Dedifferentiated amniotic fluid mesenchymal stem cell (primary cell): ENCODE results near the gene RUNX1.
A peak's percentile ranks its signal among the peaks of the same experiment; 100 is the strongest.

Source experiments
- DNase-seq: peaks from one replicate; pipeline ENCODE4 v3.0.0-alpha.2; 2016; ENCODE audit errors: extremely low spot score

Gene RUNX1

DNA sequence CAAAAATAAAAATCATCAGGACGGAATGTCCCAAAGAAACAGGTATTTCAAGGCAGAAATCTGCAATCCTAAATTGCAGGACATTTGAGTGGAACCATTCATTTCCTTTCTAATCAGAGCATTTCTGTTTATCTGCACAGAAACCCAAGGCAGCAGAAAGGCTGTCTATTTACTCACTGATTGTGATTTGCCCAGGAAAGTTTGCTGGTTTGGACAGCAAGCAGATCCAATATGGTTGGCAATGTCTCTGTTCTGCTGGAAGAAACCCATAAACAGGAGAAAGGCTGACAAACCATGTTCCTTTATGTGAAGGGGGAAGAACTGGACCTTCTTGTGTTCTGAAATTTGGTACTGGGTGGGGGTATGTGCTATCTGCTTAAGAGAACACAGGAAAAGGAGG is 260.2 kb downstream of the RUNX1 start:
- DNase-seq: no peak

DNA sequence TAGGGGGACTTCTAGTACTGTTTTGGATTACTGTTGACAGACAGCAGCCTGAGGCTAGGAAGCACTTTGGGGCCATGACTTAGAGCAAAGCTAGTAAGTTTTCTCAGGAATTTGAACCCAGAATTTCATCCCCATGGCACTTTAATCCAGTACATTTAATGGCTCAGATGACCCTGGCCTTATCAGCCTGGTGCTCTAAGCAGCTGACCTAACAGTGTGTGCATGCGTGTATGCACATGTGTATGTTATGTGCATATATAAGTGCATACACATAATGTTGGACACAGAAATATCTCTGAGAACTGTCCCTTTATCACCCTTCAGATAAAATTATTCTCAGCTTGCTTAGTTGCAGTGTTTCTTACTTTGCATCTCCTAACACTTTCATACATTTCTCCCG is 265.3 kb downstream of the RUNX1 start:
- no peak for DNase-seq

DNA sequence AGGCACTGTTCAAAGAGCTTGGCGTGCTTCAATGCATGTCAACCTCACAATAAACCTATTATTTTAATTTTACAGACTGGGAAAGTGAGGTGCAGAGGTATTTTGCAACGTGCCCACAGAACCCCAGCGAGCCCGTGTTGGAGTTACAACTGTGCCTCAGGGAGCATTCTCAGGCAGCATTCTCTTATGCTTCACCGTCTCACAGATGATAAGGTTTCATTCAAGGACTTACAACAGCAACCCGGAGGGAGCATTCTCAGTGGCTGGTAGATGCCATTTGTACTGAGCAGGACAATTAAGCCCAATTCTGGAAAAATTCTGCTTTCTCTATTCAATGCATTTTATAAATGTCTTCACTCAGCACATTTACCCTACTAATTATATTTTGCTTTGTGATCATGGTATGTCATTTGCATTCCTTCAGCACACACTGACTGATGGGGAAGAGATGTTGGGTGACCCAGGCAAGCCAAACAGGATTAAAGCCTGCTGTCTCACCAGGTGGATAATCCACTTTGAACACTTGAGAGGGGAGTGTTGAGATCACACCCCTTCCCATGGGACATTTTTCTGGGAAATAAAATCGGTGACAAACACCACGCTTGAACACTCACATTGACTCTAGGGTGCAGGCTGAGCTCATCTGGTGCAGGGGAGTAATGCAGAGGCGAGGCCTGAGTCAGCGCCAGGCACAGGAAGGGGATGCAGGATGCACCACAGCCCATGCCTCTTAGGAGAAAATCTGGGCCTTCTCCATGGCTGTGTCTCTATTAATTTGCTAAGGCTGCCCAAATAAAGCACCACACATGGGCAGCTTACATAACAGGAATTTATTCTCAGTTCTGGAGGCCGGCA is 266.4 kb downstream of the RUNX1 start:
- no peak for DNase-seq

DNA sequence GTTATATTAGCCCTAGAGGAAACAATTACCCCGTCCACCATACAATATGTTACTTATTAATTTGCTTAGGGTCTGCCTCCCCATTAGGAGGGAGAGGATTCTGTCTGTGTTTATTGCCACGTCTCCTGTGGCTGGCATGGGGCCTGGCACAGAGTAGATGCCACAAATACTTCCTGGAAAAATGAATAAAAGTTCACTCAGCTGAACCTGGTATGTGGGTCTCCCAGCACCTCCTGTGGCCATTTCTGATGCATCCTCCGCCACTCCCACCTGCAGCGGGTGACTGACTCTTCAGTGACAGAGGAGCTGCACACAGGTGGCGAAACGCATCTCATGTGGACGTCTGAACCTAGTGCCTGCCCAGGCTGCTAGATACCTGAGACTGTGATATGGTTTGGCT is 267.6 kb downstream of the RUNX1 start:
- no peak for DNase-seq

DNA sequence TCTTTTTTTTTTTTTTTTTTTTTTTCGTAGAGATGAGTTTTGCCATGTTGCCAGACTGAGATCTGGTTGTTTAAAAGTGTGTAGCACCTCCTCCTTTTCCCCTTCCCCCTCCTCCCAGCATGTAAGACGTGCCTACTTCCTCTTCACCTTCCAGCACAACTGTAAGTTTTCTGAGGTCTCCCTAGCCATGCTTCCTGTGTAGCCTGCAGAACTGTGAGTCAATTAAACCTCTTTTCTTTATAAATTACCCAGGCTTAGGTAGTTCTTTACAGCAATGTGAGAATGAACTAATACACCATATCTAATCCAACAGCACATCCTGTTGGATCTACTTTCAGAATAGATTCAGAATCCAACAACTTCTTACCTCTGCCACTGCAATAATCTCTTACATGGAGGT is 269.2 kb downstream of the RUNX1 start:
- no peak for DNase-seq

DNA sequence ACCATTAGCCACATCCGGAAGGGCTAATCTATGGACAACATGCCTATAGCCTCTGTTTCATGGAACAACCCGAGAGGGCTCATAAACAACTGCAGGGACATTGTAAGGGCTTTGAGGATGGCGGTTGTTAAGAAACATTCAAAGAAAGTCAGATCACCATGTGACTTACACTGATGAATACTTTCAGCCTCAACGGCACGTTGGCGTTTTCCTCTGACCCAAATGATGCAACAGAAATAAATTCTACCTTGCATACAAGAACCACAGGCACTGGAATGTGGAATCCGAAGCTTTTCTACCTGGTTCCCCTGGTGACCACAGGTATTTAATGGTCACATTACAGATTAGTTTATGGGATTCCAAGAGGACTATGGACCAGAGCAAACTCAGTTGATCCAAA is 273.3 kb downstream of the RUNX1 start:
- DNase-seq: no peak

DNA sequence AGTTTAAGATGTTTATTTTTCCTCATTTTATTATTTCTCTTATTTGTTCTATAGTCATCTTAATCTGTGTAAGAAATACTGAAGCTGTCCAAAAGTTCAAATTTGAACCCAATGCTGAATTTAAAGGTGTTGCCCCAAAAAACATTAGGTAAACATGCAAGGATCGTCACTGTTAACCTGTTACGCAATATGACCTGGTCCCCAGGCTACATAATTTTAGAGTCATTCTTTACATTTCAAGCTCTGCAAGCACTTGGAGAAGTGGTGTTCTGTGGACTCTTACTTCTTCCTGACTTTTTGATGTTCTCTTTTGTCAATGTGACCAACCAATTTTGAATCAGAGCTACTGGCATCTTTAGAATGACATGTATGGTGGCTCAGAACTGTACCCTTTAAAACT is 274.4 kb downstream of the RUNX1 start:
- DNase-seq: no peak

DNA sequence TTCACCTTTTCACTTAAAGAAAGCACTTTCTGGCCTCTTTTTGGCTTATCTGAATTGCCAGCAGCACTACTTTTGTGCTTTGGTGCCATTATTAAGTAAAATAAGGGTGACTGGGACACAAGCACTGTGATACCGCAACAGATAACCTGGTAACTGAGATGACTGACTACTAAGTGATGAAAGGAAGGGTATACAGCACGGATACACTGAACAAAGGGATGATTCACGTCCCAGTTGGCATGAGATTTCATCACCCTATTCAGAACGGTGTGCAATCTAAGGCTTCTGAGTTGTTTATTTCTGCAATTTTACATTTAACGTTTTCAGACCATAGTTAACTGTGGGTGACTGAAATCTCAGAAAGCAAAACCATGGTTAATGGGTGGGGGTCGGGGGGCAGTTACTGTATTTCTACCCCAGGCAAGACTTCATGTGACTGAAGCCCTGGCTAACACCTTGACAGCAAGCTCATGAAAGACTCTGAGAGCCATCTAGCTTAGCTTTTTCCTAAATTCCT is 277.5 kb downstream of the RUNX1 start:
- peak; percentile 68 for DNase-seq

DNA sequence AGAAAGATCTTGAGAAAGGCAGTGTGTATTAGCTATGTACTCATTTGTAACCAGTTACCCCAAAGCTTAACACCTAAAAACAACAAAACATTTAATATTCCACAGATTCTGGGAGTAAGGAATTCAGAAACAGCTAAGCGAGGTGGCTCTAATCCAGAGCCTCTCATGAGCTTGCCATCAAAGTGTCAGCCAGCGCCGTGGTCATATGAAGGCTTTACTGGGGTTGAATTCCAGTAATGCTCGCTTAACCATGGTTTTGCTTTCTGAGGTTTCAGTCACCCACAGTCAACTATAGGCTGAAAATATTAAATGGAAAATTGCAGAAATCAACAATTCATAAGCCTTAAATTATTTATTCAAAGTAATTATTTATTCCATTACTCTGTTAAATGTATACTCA is 278.5 kb downstream of the RUNX1 start:
- DNase-seq: no peak

DNA sequence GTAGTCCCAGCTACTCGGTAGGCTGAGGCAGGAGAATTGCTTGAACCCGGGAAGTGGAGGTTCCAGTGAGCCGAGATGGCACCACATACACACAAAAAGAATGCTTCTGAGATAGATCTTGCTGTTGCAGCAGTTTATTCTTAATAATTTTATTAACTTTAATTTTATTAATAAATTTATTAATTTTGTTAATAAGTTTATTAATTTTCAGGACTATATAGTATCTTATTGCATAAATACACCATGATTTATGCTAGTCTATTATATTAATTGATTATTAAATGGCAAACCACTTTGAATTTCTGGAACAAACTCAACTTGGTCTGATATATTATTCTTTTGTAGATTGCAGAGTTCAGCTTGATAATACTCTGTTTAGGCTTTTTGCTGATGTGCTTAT is 280.8 kb downstream of the RUNX1 start:
- DNase-seq: no peak

DNA sequence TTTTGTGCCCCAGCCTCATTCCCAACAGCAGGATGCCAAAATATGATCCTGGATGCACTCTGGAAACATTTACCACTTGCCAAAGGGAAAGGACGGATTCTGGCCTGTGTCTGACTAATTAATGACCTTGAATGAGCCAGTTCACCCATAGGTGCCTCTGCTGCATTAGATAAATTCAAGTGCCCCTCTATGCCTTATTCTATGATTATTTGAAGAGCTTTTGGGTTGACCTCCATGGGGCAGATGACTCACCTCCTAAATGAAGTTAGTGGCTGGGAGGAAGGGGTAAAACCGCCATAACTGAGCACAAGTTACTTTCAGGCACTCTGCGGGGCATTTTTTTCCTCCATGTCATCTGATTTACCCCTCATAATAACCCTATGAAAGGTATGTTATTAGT is 282.2 kb downstream of the RUNX1 start:
- DNase-seq: no peak

DNA sequence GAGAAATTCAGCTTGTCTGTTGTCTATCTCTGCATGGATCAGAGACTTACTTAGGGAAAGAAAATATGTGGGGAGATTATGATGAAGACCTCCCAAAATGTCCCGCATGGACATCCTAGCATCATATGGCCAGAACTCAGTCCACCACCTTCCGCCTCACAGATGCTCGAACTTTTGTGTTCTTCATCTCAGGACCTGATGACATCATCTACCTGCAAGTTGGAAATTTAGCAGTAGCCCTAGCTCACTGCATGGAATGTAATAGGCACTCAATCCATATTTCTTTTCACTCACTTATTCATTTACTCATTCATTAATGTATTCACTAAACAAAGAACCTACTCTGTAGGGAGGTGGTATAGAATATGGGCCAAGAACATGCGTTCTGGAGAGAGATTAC is 283.5 kb downstream of the RUNX1 start:
- no peak for DNase-seq

DNA sequence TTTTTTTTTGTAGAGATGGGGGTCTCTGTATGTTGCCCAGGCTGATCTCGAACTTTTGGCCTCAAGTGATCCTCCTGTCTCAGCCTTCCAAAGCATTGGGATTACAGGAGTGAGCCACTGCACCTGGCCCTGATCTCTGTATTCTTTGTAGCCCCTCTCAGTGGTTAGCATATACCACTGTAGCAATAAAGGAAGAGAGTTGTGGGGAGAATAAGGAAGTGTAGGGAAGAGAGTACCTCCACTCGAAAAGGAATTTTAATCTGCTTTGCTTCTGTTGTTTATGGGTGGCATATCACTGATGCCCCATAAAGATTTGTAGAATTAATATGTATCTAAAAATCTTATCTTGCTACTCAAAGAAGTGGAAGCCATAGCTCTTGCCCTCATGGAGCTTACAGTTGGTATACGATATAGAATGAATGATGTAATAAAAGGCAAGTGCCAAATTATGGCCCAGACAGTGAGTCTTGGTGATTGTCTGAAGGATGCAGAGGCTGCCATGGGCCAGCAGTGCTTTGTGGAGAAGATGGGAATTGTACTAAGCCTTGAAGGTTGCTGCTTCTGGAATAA is 284.3 kb downstream of the RUNX1 start:
- DNase-seq: no peak

DNA sequence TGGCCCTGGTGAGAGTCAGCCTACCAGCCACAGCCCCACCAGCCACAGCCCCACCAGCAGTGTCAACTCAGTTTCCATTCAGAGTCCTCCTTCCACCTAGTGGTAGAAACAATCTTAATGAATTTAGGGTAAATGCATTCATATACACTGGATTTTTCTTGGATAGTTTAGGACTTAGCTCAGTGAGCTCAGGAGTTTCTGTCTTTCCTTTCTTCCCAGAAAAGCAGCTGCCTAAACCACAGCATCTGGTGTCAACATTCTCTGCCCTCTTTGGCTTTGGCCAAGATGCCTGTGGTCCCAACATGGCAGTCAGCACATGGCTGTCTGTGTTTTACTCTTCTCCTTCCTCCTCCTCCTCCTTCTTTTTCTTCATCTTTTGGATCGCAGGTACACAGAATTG is 286.3 kb downstream of the RUNX1 start:
- peak; percentile 23 for DNase-seq

DNA sequence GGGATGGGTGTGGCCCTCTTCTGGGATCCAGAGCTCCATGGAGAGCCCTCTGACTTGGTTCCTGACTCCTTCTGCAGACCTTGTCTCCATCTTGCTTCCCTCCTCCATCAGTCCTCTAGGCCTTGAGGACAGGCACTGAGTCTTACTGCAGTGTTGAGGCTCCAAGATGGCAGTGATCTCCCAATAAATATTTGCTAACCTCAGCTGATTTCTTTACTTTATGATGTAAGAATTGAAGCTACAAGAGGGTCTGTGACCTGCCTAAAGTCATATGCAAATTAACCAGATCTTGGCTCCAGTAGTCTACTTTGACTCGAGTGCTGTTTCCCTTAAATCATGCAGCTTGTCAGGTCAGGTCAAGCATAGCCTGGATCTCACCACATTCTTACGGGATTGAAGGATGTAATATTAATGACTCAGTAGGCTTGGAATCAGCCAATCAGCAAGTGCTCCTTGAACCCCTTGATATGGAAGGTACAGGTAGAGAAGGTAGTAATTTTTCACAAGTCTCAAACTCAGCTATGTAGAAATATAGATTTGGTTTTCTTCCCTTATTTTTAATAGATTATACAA is 287.3 kb downstream of the RUNX1 start:
- DNase-seq: no peak

DNA sequence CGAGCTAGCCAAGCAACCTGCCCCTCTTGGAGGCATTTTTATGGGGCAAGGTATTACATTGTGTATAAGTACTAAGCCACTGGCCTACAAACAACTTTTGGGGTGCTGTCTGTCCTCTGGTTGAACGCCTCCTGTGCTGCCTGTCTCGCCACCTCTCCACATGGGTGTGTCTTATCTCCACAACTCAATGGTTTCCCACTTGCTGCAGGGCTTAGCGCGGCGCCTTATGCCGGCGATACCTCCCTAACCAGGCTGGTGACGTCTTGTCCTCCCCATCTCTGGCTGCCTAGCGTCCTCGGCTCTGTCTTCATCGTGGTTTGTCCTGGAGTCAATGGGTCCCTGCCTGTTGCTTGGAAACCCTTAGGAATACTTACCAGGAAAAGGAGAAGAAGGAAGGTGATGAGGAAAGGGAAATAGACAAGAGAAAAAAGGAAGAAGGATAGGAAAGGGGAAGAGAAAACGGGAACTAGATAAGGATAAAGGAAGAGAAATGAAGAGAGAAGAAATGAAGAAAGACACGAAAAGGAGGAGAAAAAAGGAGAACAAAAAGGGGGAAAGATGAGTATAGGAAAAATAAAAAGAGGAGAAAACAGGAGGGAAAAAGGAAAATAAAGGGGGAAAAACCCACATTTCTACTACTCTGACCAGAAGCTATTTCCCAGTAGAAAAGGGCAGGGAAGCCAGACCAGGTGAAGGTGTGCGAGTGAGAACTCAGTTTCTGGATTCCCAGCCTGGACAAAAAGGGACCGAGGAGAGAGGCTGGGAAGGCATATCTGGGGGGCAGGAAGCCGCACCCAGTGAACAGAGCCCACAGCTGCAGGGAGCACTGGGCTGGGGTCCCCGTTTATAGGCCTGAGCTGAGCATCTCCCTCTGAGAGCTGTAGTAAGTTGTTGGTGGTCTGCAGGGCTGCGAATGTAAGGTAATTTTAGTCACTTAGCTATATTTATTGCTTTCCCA is 294.1 kb downstream of the RUNX1 start:
- DNase-seq: no peak

DNA sequence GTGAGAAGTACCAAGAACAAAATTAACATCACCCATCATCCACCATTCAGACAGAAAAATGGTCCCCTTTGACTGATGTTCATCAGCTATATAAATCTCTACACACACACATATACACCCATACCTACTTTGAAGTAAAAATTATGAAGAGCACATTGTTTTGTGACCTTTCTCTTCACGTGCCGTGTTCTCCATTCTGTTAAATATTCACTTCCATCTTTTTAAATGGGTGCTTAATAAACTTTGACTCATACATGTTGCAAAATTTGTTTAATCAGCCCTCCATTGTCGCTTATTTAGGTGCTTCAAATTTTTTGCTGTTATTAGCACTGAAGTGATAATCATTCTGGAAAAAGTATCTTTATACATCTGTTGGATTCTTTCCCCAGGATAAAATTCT is 300.2 kb downstream of the RUNX1 start:
- no peak for DNase-seq

DNA sequence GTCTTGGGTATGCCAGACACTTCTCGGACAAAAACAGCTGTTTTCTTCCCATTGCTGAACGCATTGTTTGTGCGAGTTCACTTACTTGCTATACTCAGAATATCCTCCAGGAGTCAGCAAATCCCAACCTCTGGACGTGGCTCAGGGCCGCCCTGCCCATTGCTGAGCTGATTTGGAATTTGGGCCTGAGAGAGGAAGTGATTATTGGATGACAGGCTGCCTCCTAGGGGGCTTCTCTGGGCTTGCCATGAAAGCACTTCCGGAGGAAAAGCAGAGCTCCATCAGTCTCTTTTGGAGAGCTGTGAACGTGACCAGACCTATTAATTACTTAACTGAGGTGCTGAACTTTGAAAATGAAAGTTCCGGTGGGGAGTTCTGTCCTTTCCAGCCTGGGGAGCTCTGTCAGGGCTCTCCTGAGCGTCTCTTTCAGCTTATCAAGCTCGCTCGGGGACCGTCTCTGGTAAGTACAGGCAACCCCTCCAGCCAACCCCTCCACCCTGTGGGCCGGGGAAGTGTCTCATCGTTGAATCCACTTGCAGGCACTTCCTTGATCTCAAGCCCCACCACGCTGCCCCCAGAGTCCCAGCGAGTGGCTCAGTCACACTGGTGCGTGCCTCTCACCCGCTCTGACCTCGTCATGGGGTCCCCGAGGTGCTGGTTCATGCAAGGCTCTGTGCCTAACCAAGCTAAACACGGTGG is 303.4 kb downstream of the RUNX1 start:
- peak; percentile 88 for DNase-seq

DNA sequence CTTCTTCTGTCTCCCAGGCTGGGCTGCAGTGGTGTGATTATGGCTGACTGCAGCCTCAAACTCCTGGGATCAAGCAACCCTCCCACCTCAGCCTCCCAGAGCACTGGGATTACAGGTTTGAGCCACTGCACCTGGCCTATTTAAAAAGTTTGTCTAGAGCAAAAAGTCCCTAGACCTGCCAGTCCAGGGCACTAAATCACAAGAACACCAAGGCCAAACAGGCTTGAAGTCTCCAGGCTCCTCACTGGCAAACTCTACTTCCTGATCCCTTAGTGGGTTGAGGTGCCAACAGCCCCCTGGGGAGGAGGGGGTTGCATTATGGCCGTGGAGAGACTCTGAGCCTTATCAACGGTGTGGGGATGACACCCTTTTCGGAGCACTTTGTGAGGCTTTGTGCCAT is 304.3 kb downstream of the RUNX1 start:
- DNase-seq: no peak

DNA sequence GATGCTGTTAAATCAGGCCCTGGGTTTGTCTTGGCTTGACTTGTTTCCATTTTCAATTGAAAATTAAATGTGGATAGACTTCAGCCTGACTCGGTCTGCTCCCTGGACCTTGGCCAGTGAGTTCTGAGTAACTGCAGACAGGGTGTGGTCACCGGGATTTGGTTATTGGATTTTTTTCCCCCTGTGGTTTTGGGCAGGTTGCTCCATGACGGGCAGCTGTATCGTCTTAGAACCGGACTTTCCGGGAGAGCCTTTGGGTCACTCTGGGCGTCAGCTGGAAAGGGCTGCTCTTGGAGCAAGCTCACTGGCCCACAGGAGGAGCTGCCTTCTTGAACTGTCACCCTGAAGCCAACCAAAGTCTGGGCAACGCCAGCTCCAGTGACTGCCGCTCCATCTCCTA is 305.3 kb downstream of the RUNX1 start:
- peak; percentile 59 for DNase-seq

DNA sequence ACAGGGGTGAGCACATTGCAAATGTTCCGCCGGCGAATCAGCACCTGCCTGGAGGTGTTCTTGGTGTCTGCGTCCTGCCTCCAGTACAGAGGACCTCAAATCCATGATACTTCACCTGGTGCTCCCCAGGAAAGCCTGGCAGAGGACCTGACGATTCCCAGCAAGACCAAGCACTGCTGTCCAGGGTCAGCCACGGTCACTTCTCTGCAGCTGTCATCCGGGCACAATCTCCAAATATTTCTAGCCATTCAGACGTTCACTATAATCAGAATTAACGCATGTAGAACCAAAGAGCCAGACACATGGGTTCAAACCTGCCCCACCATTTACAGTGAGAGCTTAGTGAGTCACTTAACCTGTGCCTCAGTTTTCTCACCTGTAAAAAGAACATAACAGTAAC is 305.8 kb downstream of the RUNX1 start:
- DNase-seq: no peak
